A673 (cell line): ENCODE data around the gene COLGALT1. TPM values are rescaled to one million over a fixed set of nuclear protein-coding genes. Genes with fewer than 3 reads are reported as not detected.

Experiments
- BruUV-seq: library from RNA; stranded (reverse); fragments of 400-500 nt; replicated peaks from 2 replicates; lab custom pipeline; 2021; lab: Mats Ljungman, UMichigan
- CTCF ChIA-PET: fragments of 300-600 bp; sonication (Branson Sonifier 250); formaldehyde crosslinking; loops from one replicate; lab custom pipeline; 2022; ENCODE audit warnings: antibody characterized with exemption; lab: Charles Lee
- POLR2A ChIA-PET: fragments of 300-600 bp; sonication (Branson Sonifier 250); formaldehyde crosslinking; loops from one replicate; lab custom pipeline; 2022; ENCODE audit warnings: antibody characterized with exemption; ENCODE audit not compliant: low non-redundant PET; lab: Charles Lee
- DNase-seq: peaks from one replicate; pipeline ENCODE4 v3.0.0-alpha.2; 2015; ENCODE audit warnings: low spot score
- H3K27ac ChIP-seq: fragments of 200-600 bp; sonication (generic); 2 replicates; pipeline ENCODE4 v1.5.1; 2016; ENCODE audit warnings: mixed run types, low read depth, mild to moderate bottlenecking, mixed read lengths, antibody characterized with exemption, low read length; ENCODE audit not compliant: poor library complexity, severe bottlenecking
- H3K27me3 ChIP-seq: fragments of 200-600 bp; sonication (generic); replicated peaks from 2 replicates; pipeline ENCODE4 v1.6.1; 2017; ENCODE audit warnings: mixed run types, low read depth, mild to moderate bottlenecking, mixed read lengths, antibody characterized with exemption, low read length; ENCODE audit not compliant: insufficient read depth, poor library complexity
- H3K36me3 ChIP-seq: fragments of 200-600 bp; sonication (generic); 2 replicates; pipeline ENCODE4 v1.6.1; 2016; ENCODE audit warnings: mixed run types, mild to moderate bottlenecking, mixed read lengths, antibody characterized with exemption, low read length; ENCODE audit not compliant: insufficient read depth, poor library complexity, severe bottlenecking
- H3K4me1 ChIP-seq: fragments of 200-600 bp; sonication (generic); 2 replicates; pipeline ENCODE4 v1.6.1; 2017; ENCODE audit warnings: mixed run types, mild to moderate bottlenecking, mixed read lengths, antibody characterized with exemption, low read length; ENCODE audit not compliant: insufficient read depth, poor library complexity, severe bottlenecking
- H3K4me3 ChIP-seq: fragments of 200-600 bp; sonication (generic); 2 replicates; pipeline ENCODE4 v1.5.1; 2016; ENCODE audit warnings: low read depth, mixed run types, mild to moderate bottlenecking, mixed read lengths, low read length; ENCODE audit not compliant: poor library complexity, severe bottlenecking
- H3K9me3 ChIP-seq: fragments of 200-600 bp; sonication (generic); 2 replicates; pipeline ENCODE4 v1.6.1; 2016; ENCODE audit warnings: mixed run types, low read depth, mild to moderate bottlenecking, mixed read lengths, antibody characterized with exemption, low read length; ENCODE audit not compliant: poor library complexity, severe bottlenecking
- EZH2 ChIP-seq: fragments of 200-600 bp; sonication (generic); IDR thresholded peaks from 2 replicates; pipeline ENCODE4 v1.6.1; 2017; ENCODE audit warnings: borderline replicate concordance, low read depth, mild to moderate bottlenecking, mixed read lengths, antibody characterized with exemption, low read length; ENCODE audit not compliant: poor library complexity, severe bottlenecking
- intact Hi-C: fragments of 100-400 bp; cut with micrococcal nuclease; formaldehyde crosslinking; loops from one replicate; pipeline ENCODE4 v1.10.0; 2022; ENCODE audit not compliant: unreplicated experiment
- total RNA-seq: library from RNA; stranded (reverse); gene quantifications from 2 replicates; pipeline ENCODE4 v1.2.3, GENCODE V29; 2021
- TF ChIP-seq, protein P1 (sequence below): fragments of 300-800, 200-600 bp; sonication (generic); conservative IDR thresholded peaks from 2 replicates; pipeline ENCODE4 v1.5.1; 2017; ENCODE audit warnings: low read depth, mild to moderate bottlenecking, antibody characterized with exemption, low read length, moderate library complexity, mixed read lengths

Gene COLGALT1
- total RNA-seq, 1 experiment from 2014 or later: 91.3 TPM

DNA sequence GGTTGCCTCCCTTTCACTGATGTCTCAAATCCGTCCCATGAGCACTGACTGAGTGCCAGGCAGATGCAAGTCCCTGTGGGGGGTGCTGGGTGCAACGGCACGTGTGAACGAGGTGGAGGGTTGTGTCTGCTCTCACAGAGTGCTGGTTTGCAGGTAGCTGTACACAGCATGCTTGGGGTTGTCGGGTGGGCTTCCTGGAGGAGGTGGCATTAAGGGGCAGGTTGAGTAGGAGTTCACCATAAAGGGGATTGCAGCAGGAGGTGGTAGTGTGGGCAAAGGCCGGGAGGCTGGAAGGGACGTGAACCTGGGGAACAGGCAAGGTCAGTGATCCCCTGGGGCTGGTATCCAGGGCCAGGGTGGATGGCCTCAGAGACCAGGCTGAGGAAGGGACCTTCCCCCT, 17.2 kb downstream of the COLGALT1 start:
- intact Hi-C loops: no loop called here
- H3K27ac ChIP-seq: no peak overlapping the region
- ChIA-PET POLR2A (interaction anchor here (0.6 kb wide), 1 partner anchor 61 kb away, joined by 4 read pairs; the partner anchor contains the start of gene PGLS), CTCF (no interaction called here)
- TF ChIP-seq, protein P1, sequence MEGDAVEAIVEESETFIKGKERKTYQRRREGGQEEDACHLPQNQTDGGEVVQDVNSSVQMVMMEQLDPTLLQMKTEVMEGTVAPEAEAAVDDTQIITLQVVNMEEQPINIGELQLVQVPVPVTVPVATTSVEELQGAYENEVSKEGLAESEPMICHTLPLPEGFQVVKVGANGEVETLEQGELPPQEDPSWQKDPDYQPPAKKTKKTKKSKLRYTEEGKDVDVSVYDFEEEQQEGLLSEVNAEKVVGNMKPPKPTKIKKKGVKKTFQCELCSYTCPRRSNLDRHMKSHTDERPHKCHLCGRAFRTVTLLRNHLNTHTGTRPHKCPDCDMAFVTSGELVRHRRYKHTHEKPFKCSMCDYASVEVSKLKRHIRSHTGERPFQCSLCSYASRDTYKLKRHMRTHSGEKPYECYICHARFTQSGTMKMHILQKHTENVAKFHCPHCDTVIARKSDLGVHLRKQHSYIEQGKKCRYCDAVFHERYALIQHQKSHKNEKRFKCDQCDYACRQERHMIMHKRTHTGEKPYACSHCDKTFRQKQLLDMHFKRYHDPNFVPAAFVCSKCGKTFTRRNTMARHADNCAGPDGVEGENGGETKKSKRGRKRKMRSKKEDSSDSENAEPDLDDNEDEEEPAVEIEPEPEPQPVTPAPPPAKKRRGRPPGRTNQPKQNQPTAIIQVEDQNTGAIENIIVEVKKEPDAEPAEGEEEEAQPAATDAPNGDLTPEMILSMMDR: no peak
- BruUV-seq: no TSS peak
- H3K9me3 ChIP-seq: no peaks in the 10 kb centered on the region
- H3K4me3 ChIP-seq: no peak overlapping the region
- H3K36me3 ChIP-seq: peaks cover 53% of the 10 kb centered on the region
- no peaks in the 10 kb centered on the region for H3K27me3 ChIP-seq
- DNase-seq: no peak
- no peaks in the 10 kb centered on the region for H3K4me1 ChIP-seq

GRCh38 chr19:17575871-17576757, 20.7 kb downstream of the COLGALT1 start:
- BruUV-seq: no TSS peak
- CTCF ChIA-PET: no interaction called here
- intact Hi-C loops: no loop called here
- Histone ChIP-seq H3K27ac (no peak overlapping the region), H3K36me3 (peaks cover 56% of the 10 kb centered on the region), H3K27me3 (no peaks in the 10 kb centered on the region), H3K9me3 (no peaks in the 10 kb centered on the region), H3K4me1 (no peaks in the 10 kb centered on the region), H3K4me3 (no peak overlapping the region)
- peak; percentile 31 for DNase-seq
- TF ChIP-seq, protein P1: no peak
- no peak for TF ChIP-seq EZH2
- POLR2A ChIA-PET: no interaction called here

DNA sequence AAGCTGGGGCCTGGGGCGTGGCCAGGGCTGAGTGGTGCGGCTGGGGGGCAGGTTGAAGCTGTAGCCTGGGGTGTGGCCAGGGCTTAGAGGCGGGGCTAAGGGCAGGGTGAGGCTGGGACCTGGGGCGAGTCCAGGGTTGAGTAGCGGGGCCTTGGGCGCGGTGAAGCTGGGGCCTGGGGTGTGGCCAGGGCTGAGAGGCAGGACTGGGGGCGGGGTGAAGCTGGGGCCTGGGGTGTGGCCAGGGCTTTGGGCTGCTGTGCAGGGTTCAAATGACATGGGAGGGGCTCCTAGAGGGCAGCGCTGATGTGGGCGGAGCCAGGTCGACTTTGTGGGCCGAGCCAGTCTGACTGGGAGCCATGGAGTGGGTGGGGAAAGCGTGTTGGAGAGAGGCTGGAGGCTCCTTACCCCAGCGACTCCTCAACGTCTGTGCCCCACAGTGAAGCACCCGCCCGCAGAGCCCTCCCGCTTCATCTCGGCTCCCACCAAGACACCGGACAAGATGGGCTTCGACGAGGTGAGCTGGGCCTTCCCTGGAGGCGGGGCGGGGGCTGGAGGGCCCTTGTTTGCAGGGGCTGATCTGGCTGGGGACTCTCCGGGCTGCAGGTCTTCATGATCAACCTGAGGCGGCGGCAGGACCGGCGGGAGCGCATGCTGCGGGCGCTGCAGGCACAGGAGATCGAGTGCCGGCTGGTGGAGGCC, 21.5 kb downstream of the COLGALT1 start:
- no TSS peak for BruUV-seq
- Histone ChIP-seq H3K27ac (no peak overlapping the region), H3K9me3 (no peaks in the 10 kb centered on the region), H3K4me3 (no peak overlapping the region), H3K4me1 (no peaks in the 10 kb centered on the region), H3K36me3 (peaks cover 56% of the 10 kb centered on the region), H3K27me3 (no peaks in the 10 kb centered on the region)
- CTCF ChIA-PET: interaction anchor here (0.6 kb wide), 1 partner anchor 443 kb away, joined by 5 read pairs; no protein-coding TSS in a partner anchor
- intact Hi-C loops: no loop called here
- TF ChIP-seq EZH2: no peak
- TF ChIP-seq, protein P1: no peak
- POLR2A ChIA-PET: no interaction called here
- peak; percentile 63 for DNase-seq
